Body of pancreas (tissue), 4 donors: ENCODE results near the gene FHAD1.

Experiments
- CTCF ChIP-seq, 7 experiments: fragments of 450-650 bp in 4 of 7; fragments of 200-600 bp in 3 of 7; sonication (generic) in 3 of 7; IDR thresholded peaks; one replicate each; pipeline ENCODE4 v1.5.1; 2016 to 2019; ENCODE audit warnings: antibody characterized with exemption in 7 of 7
- POLR2A ChIP-seq, 3 donors: fragments of 450-650 bp; IDR thresholded peaks; one replicate each; pipeline ENCODE4 v1.6.1; 2016; ENCODE audit warnings: antibody characterized with exemption in 3 of 3, mild to moderate bottlenecking in 2 of 3

- TF ChIP-seq CTCF (IDR thresholded peaks at IDR 0.05) (no peak), POLR2A (IDR thresholded peaks at IDR 0.05) (no peak)
Measured at GRCh38 chr1:15360700-15361099, 113.7 kb downstream of the FHAD1 start.
